T-helper 17 cell (primary cell): ENCODE data around the gene L1TD1. TPM values are rescaled to one million over a fixed set of nuclear protein-coding genes. Genes with fewer than 3 reads are reported as not detected.
A peak's percentile ranks its signal among the peaks of the same experiment; 100 is the strongest.
"Not testable (repeated sequence)": the region's sequence is repeated elsewhere in the genome, so short reads cannot be mapped to it uniquely, and the experiment has no call there.

Experiments
- ATAC-seq: fragments of 150-1000 bp; cut with Tn5 transposase; 2 replicates; pipeline ENCODE4 v1.10.0; 2021; ENCODE audit warnings: mild to moderate bottlenecking, moderate library complexity
- DNase-seq, 3 donors: peaks; one replicate each; pipeline versions ENCODE4 v3.0.0 to v3.0.0-alpha.2; 2020 to 2021
- H3K9me3 ChIP-seq: one replicate; pipeline ENCODE4 v1.7.0; 2013; ENCODE audit warnings: low read length, mild to moderate bottlenecking; ENCODE audit not compliant: control insufficient read depth, poor library complexity, severe bottlenecking
- H3K27ac Mint-ChIP-seq: one replicate; pipeline ENCODE4 v1.8.0; 2022; ENCODE audit warnings: mild to moderate bottlenecking, moderate library complexity, mixed read lengths
- H3K27me3 Mint-ChIP-seq: one replicate; pipeline ENCODE4 v1.8.0; 2022; ENCODE audit warnings: mixed read lengths
- H3K36me3 Mint-ChIP-seq: one replicate; pipeline ENCODE4 v1.8.0; 2022; ENCODE audit warnings: low read depth, mixed read lengths
- H3K4me1 Mint-ChIP-seq: one replicate; pipeline ENCODE4 v1.8.0; 2022; ENCODE audit warnings: mild to moderate bottlenecking, mixed read lengths
- H3K4me3 Mint-ChIP-seq: one replicate; pipeline ENCODE4 v1.8.0; 2022; ENCODE audit warnings: mild to moderate bottlenecking, moderate library complexity, mixed read lengths
- total RNA-seq, 4 donors: library from RNA in 2 of 4; stranded (reverse) in 2 of 4; gene quantifications; one replicate each; pipeline ENCODE4 v1.2.3 and lab custom pipeline; 2022 to 2026

Gene L1TD1
- total RNA-seq, result not detected
- 0 to 0.08 reads per million in 2 donors for total RNA-seq (lab: John Stamatoyannopoulos, UW)

GRCh38 chr1:62194651-62195544 is at the start of gene L1TD1:
TSS of gene L1TD1 (plus strand) at chr1:62194849. CDS start at chr1:62206629, 11,780 bp downstream.
- H3K4me1 Mint-ChIP-seq, result peaks cover 2% of the 10 kb centered on the region
- H3K27ac Mint-ChIP-seq, result no peak within 1 kb of the TSS
- H3K36me3 Mint-ChIP-seq, result peaks cover 6% of the 10 kb centered on the region
- ATAC-seq (no peak), DNase-seq (no peak)
- H3K27me3 Mint-ChIP-seq, result peaks cover 28% of the 10 kb centered on the region
- H3K9me3 ChIP-seq, result no peaks in the 10 kb centered on the region
- peak within 1 kb of the TSS; percentile 5 for H3K4me3 Mint-ChIP-seq

- Mint-ChIP-seq H3K27me3 (no peaks in the 10 kb centered on the region), H3K27ac (no peak overlapping the region), H3K4me1 (peaks cover 3% of the 10 kb centered on the region), H3K4me3 (no peak overlapping the region), H3K36me3 (peaks cover 2% of the 10 kb centered on the region)
- H3K9me3 ChIP-seq, result no peaks in the 10 kb centered on the region
- ATAC-seq, result no peak
- DNase-seq, result no peak
These were observed 34.7 kb upstream of the L1TD1 start for GRCh38 chr1:62159940-62160348.

- H3K4me1 Mint-ChIP-seq, result peaks cover 3% of the 10 kb centered on the region
- no peak overlapping the region for H3K4me3 Mint-ChIP-seq
- H3K36me3 Mint-ChIP-seq, result peaks cover 2% of the 10 kb centered on the region
- no peak overlapping the region for H3K27ac Mint-ChIP-seq
- no peaks in the 10 kb centered on the region for H3K27me3 Mint-ChIP-seq
- no peak for DNase-seq
- ATAC-seq, result no peak
- H3K9me3 ChIP-seq, result no peaks in the 10 kb centered on the region
These were observed 32.9 kb upstream of the L1TD1 start for GRCh38 chr1:62161711-62162110.

- DNase-seq, H3K4me1 Mint-ChIP-seq, H3K4me3 Mint-ChIP-seq, H3K9me3 ChIP-seq, ATAC-seq, H3K27ac Mint-ChIP-seq, H3K36me3 Mint-ChIP-seq: not testable (repeated sequence)
- H3K27me3 Mint-ChIP-seq, result peaks cover 24% of the 10 kb centered on the region
These were observed 24.3 kb upstream of the L1TD1 start for GRCh38 chr1:62170380-62170779.

GRCh38 chr1:62175568-62176179 is 19.0 kb upstream of the L1TD1 start:
- Mint-ChIP-seq H3K4me3 (no peak overlapping the region), H3K36me3 (no peaks in the 10 kb centered on the region), H3K27ac (peak overlapping the region; percentile 32), H3K4me1 (no peaks in the 10 kb centered on the region), H3K27me3 (peaks cover 21% of the 10 kb centered on the region)
- DNase-seq, result peak in 1 of 3 donors; percentile 6
- H3K9me3 ChIP-seq, result no peaks in the 10 kb centered on the region
- no peak for ATAC-seq

GRCh38 chr1:62176597-62177312 is 17.9 kb upstream of the L1TD1 start:
- ATAC-seq (no peak), DNase-seq (no peak)
- no peak overlapping the region for H3K4me3 Mint-ChIP-seq
- peaks cover 20% of the 10 kb centered on the region for H3K27me3 Mint-ChIP-seq
- no peaks in the 10 kb centered on the region for H3K36me3 Mint-ChIP-seq
- H3K4me1 Mint-ChIP-seq, result no peaks in the 10 kb centered on the region
- H3K27ac Mint-ChIP-seq, result peak overlapping the region; percentile 32
- no peaks in the 10 kb centered on the region for H3K9me3 ChIP-seq

- no peaks in the 10 kb centered on the region for H3K9me3 ChIP-seq
- no peaks in the 10 kb centered on the region for H3K36me3 Mint-ChIP-seq
- no peak for ATAC-seq
- H3K27ac Mint-ChIP-seq, result no peak overlapping the region
- no peak overlapping the region for H3K4me3 Mint-ChIP-seq
- H3K27me3 Mint-ChIP-seq, result peaks cover 25% of the 10 kb centered on the region
- H3K4me1 Mint-ChIP-seq, result no peaks in the 10 kb centered on the region
- DNase-seq, result no peak
These were observed 17.0 kb upstream of the L1TD1 start for GRCh38 chr1:62177621-62178020.

- Mint-ChIP-seq H3K4me1 (peaks cover 5% of the 10 kb centered on the region), H3K4me3 (no peak overlapping the region), H3K27me3 (peaks cover 31% of the 10 kb centered on the region), H3K36me3 (no peaks in the 10 kb centered on the region), H3K27ac (no peak overlapping the region)
- DNase-seq (no peak), ATAC-seq (no peak)
- H3K9me3 ChIP-seq, result no peaks in the 10 kb centered on the region
These were observed 16.3 kb upstream of the L1TD1 start for GRCh38 chr1:62178372-62178771.

- not testable (repeated sequence) for H3K4me1 Mint-ChIP-seq, H3K27ac Mint-ChIP-seq
These were observed 14.6 kb upstream of the L1TD1 start for GRCh38 chr1:62180054-62180453.

GRCh38 chr1:62180639-62181038 is 14.0 kb upstream of the L1TD1 start:
- Mint-ChIP-seq H3K4me1 (peaks cover 5% of the 10 kb centered on the region), H3K27me3 (peaks cover 26% of the 10 kb centered on the region), H3K36me3 (no peaks in the 10 kb centered on the region), H3K27ac (no peak overlapping the region), H3K4me3 (no peak overlapping the region)
- no peaks in the 10 kb centered on the region for H3K9me3 ChIP-seq
- ATAC-seq, result no peak
- DNase-seq, result no peak

More at GRCh38 chr1:62180054-62180453, 14.6 kb upstream of the L1TD1 start:
- peaks cover 26% of the 10 kb centered on the region for H3K27me3 Mint-ChIP-seq
- not testable (repeated sequence) for H3K36me3 Mint-ChIP-seq, ATAC-seq, H3K9me3 ChIP-seq, DNase-seq, H3K4me3 Mint-ChIP-seq

GRCh38 chr1:62181532-62181931 is 13.1 kb upstream of the L1TD1 start:
- Mint-ChIP-seq H3K4me3 (no peak overlapping the region), H3K36me3 (no peaks in the 10 kb centered on the region), H3K27ac (no peak overlapping the region), H3K4me1 (peaks cover 5% of the 10 kb centered on the region), H3K27me3 (peaks cover 26% of the 10 kb centered on the region)
- no peak for DNase-seq
- no peaks in the 10 kb centered on the region for H3K9me3 ChIP-seq
- ATAC-seq, result no peak

- H3K4me3 Mint-ChIP-seq, H3K9me3 ChIP-seq, H3K27ac Mint-ChIP-seq, H3K4me1 Mint-ChIP-seq, ATAC-seq, H3K36me3 Mint-ChIP-seq, DNase-seq: not testable (repeated sequence)
- H3K27me3 Mint-ChIP-seq, result peaks cover 26% of the 10 kb centered on the region
These were observed 12.5 kb upstream of the L1TD1 start for GRCh38 chr1:62182157-62182556.
